AML-193 (cell line): ENCODE data around the gene TP53TG3F.
"Not testable (repeated sequence)": the region's sequence is repeated elsewhere in the genome, so short reads cannot be mapped to it uniquely, and the experiment has no call there.

ENCODE experiments used
- DNase-seq, 2 experiments: peaks; one replicate each; lab custom pipeline; 2025; lab: John Stamatoyannopoulos, UW

TP53TG3F gene, protein sequence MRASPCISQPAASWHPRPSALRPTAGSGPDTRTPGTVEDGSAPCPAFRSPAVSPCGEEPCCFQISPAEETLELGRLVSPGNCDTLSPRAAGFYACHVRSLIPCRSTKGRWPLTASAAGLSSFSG

DNA sequence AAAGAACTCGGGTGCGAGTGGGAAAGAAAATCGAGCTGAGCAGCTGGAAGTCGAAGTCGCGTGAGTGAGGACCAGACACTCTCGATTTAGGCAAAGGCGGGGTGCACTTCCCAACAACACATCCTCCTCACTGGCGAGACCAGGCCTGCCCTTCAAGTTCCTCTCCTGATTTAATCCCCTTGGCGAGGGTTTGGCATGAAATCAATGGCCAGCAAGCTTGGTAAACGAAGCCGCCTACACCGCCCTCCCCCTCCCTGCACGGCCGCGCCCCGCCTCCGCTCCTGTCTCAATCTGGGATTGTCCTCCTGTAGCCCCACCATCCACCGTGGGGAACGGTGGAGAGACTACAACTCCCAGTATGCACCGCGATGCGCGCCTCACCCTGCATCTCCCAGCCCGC lies at the start of gene TP53TG3F:
Gene TP53TG3F, plus strand, starts transcription at position 301 of the 400 bp plus-strand sequence. Its CDS starts 68 bp downstream, at position 369.
- not testable (repeated sequence) for DNase-seq

DNA sequence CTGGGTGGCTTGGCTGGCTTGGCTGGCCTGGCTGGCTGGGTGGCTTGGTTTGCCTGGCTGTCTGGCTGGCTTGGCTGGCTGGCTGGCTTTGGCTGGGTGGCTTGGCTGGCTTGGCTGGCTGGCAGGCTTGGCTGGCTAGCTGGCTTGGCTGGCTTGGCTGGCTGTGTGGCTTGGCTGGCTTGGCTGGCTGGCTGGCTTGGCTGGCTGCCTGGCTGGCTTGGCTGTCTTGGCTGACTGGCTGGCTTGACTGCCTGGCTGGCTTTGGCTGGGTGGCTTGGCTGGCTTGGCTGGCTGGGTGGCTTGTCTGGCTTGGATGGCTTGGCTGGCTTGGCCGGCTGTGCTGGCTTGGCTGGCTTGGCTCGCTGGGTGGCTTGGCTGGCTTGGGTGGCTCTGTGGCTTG lies 32.2 kb downstream of the TP53TG3F start:
- not testable (repeated sequence) for DNase-seq

DNA sequence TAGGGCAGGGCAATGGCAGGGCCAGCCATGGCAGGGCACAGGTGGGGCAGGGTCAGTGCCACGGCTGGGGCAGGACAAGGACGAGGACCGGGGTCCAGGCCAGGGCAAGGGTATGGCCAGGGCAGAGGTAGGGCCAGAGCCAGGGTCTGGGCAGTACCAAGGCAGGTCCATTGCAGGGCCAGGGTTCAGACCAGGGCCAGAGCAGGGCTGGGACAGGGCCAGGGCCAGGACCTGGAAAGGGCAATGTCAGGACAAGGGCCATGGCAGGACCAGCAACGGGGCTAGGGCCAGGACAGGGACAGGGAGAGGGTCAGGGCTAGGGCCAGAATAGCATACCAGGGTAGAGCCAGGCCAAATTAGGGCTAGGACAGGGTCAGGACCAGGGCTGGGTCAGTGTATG lies 47.8 kb downstream of the TP53TG3F start:
- DNase-seq: not testable (repeated sequence)

DNA sequence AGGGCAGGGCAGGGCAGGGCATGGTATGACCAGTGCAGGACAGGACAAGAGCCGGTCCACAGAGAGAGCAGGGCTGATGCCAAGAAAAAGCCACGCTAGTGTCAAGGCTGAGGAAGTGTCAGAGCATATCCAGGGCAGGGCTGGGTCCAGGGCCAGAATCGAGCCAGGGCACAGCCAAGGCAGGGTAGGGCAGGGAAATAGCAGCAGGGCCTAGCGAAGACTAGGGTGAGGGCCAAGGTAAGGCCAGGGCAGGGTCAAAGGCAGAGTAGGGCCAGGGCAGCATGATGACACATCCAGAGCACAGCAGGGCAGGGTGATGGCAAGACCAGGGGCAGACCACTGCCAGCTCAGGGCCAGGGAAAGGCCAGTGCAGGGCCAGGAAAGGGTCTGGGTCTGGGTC lies 49.7 kb downstream of the TP53TG3F start:
- DNase-seq: not testable (repeated sequence)

DNA sequence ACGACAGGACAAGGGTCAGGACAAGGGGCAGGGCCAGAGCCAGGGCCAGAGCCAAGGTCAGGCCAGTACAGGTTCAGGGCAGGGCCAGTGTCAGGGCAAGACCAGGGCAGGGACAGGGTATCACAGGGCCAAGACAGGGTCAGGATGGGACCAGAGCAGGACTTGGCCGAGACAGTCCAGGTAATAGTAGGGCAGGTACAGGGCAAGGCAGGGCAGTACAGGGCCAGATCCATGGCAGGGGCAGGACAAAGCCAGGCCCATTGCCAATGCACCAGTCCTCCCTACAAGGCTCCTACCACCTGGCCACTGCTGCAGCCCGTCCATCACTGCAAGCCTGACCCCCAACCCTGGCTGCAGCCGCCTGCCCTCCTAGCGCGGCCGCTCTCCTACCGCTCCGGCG lies 50.5 kb downstream of the TP53TG3F start:
- not testable (repeated sequence) for DNase-seq
